AG04450 (cell line): ENCODE measurements around the gene KCNN4. TPM values are rescaled to one million over a fixed set of nuclear protein-coding genes. Genes with fewer than 3 reads are reported as not detected.

Experiments used
- CTCF ChIA-PET: fragments of 300-600, 350-600 bp; formaldehyde crosslinking; extraction: SDS; loops from one replicate; lab custom pipeline; 2022; ENCODE audit warnings: antibody characterized with exemption, inconsistent platforms; lab: Charles Lee
- POLR2A ChIA-PET: fragments of 350-600 bp; formaldehyde crosslinking; extraction: SDS; loops from one replicate; lab custom pipeline; 2021; ENCODE audit warnings: antibody characterized with exemption, inconsistent platforms; lab: Yijun Ruan, JAX
- DNase-seq: peaks from one replicate; pipeline ENCODE4 v3.0.0-alpha.2; 2011; ENCODE audit warnings: low read depth, low spot score
- H3K27ac ChIP-seq: one replicate; pipeline ENCODE4 v1.5.1; 2012; ENCODE audit warnings: low read depth, low read length, control low read depth
- H3K27me3 ChIP-seq: one replicate; pipeline ENCODE4 v1.6.0; 2012; ENCODE audit warnings: low read length; ENCODE audit not compliant: control insufficient read depth, insufficient read depth
- H3K4me3 ChIP-seq: 2 replicates; pipeline ENCODE4 v1.5.1; 2011; ENCODE audit warnings: mild to moderate bottlenecking, low read depth, low read length, control low read depth
- H3K9me3 ChIP-seq: 2 replicates; pipeline ENCODE4 v1.5.1; 2012; ENCODE audit warnings: low read length; ENCODE audit not compliant: control insufficient read depth, insufficient read depth
- CTCF ChIP-seq: IDR thresholded peaks from 2 replicates; pipeline ENCODE4 v1.5.1; 2011; ENCODE audit warnings: low read depth, low read length, control low read depth, inconsistent platforms
- polyA plus RNA-seq: library from polyadenylated mRNA; depleted of rRNA; stranded (reverse); fragments of >200 nt; gene quantifications from 2 replicates; pipeline ENCODE4 v1.2.3, GENCODE V29; 2011

The KCNN4 gene
- polyA plus RNA-seq, 1 experiment, result 0.12 TPM

GRCh38 chr19:43786665-43787064 lies 5.9 kb upstream of the KCNN4 start:
- H3K27me3 ChIP-seq, result peaks cover 3% of the 10 kb centered on the region
- H3K27ac ChIP-seq, result no peak overlapping the region
- no peaks in the 10 kb centered on the region; the same call in 1 of the 2 replicates for H3K9me3 ChIP-seq
- no peak for TF ChIP-seq CTCF
- ChIA-PET POLR2A (no interaction called here), CTCF (interaction anchor here (1.4 to 1.7 kb wide), 2 partner anchors 41 to 231 kb away, joined by 3 to 8 read pairs; no protein-coding TSS in a partner anchor)
- H3K4me3 ChIP-seq, result no peak overlapping the region
- no peak for DNase-seq

GRCh38 chr19:43784981-43785808 lies 4.4 kb upstream of the KCNN4 start:
- Histone ChIP-seq H3K27ac (peak overlapping the region; percentile 65), H3K27me3 (no peaks in the 10 kb centered on the region), H3K4me3 (no peak overlapping the region), H3K9me3 (no peaks in the 10 kb centered on the region; the same call in 1 of the 2 replicates)
- ChIA-PET CTCF (interaction anchor here (0.8 to 1.9 kb wide), 8 partner anchors 10 to 246 kb away, joined by 3 to 21 read pairs (median 4); no protein-coding TSS in a partner anchor), POLR2A (interaction anchor here (1.0 kb wide), 2 partner anchors 40 to 117 kb away, joined by 3 to 4 read pairs; no protein-coding TSS in a partner anchor)
- peak; percentile 100 for TF ChIP-seq CTCF
- DNase-seq, result peak; percentile 29

GRCh38 chr19:43784241-43784980 lies 3.6 kb upstream of the KCNN4 start:
- TF ChIP-seq CTCF, result no peak
- peak overlapping the region; percentile 65 for H3K27ac ChIP-seq
- CTCF ChIA-PET, result interaction anchor here (0.8 to 1.9 kb wide), 8 partner anchors 9 to 245 kb away, joined by 3 to 21 read pairs (median 4); no protein-coding TSS in a partner anchor
- no peaks in the 10 kb centered on the region; the same call in 1 of the 2 replicates for H3K9me3 ChIP-seq
- POLR2A ChIA-PET, result interaction anchor here (1.0 kb wide), 2 partner anchors 39 to 116 kb away, joined by 3 to 4 read pairs; no protein-coding TSS in a partner anchor
- no peaks in the 10 kb centered on the region for H3K27me3 ChIP-seq
- DNase-seq, result peak; percentile 55
- no peak overlapping the region for H3K4me3 ChIP-seq

GRCh38 chr19:43783636-43784035 lies 2.9 kb upstream of the KCNN4 start:
- H3K27me3 ChIP-seq, result no peaks in the 10 kb centered on the region
- ChIA-PET CTCF (no interaction called here), POLR2A (no interaction called here)
- no peak for TF ChIP-seq CTCF
- H3K27ac ChIP-seq, result no peak overlapping the region
- H3K4me3 ChIP-seq, result no peak overlapping the region
- no peaks in the 10 kb centered on the region; the same call in 1 of the 2 replicates for H3K9me3 ChIP-seq
- no peak for DNase-seq
